Activated CD4-positive, alpha-beta T cell treated with anti-CD3 and anti-CD28 coated beads for 1 hour (primary cell): ENCODE results near the gene UCKL1.

Experiments used
- DNase-seq: peaks from one replicate; pipeline ENCODE4 v3.0.0-alpha.2; 2020

UCKL1 gene

GRCh38 chr20:63958964-63959698, 2.9 kb upstream of the UCKL1 start:
- no peak for DNase-seq

GRCh38 chr20:63958471-63958870, 2.3 kb upstream of the UCKL1 start:
- DNase-seq: no peak

GRCh38 chr20:63957690-63958441, 1.6 kb upstream of the UCKL1 start:
- no peak for DNase-seq

GRCh38 chr20:63957004-63957689, 931 bp upstream of the UCKL1 start:
- DNase-seq: peak; percentile 62

GRCh38 chr20:63956664-63957003, 418 bp upstream of the UCKL1 start:
- no peak for DNase-seq

GRCh38 chr20:63955281-63955826, 862 bp downstream of the UCKL1 start:
- no peak for DNase-seq

GRCh38 chr20:63953764-63954429, 2.3 kb downstream of the UCKL1 start:
- DNase-seq: no peak

- no peak for DNase-seq
Measured at GRCh38 chr20:63952769-63953168, 3.4 kb downstream of the UCKL1 start.

- no peak for DNase-seq
Measured at GRCh38 chr20:63952210-63952535, 4.0 kb downstream of the UCKL1 start.

- DNase-seq: no peak
Measured at GRCh38 chr20:63951398-63952209, 4.6 kb downstream of the UCKL1 start.

- no peak for DNase-seq
Measured at GRCh38 chr20:63950701-63951397, 5.4 kb downstream of the UCKL1 start.

GRCh38 chr20:63947638-63948456, 8.4 kb downstream of the UCKL1 start:
- DNase-seq: no peak

- no peak for DNase-seq
Measured at GRCh38 chr20:63946986-63947637, 9.1 kb downstream of the UCKL1 start.

GRCh38 chr20:63945921-63946920, 10.0 kb downstream of the UCKL1 start:
- DNase-seq: no peak

- no peak for DNase-seq
Measured at GRCh38 chr20:63945031-63945658, 11.1 kb downstream of the UCKL1 start.

GRCh38 chr20:63944078-63944941, 11.9 kb downstream of the UCKL1 start:
- no peak for DNase-seq

GRCh38 chr20:63943808-63944077, 12.5 kb downstream of the UCKL1 start:
- DNase-seq: no peak
